IMR-90 (cell line): ENCODE measurements around the gene ORC2. TPM values are rescaled to one million over a fixed set of nuclear protein-coding genes. Genes with fewer than 3 reads are reported as not detected.

ENCODE experiments used
- ATAC-seq: fragments of 200-7000 bp; cut with Tn5 transposase; 2 replicates; pipeline ENCODE4 v1.9.1; 2020; ENCODE audit warnings: low read depth, mild to moderate bottlenecking, moderate library complexity
- BruUV-seq: library from RNA; stranded (reverse); fragments of 400-500 nt; replicated peaks from 2 replicates; lab custom pipeline; 2021; lab: Mats Ljungman, UMichigan
- CTCF ChIA-PET: fragments of 300-600 bp; formaldehyde crosslinking; extraction: SDS; loops from one replicate; lab custom pipeline; 2021; ENCODE audit warnings: antibody characterized with exemption; lab: Yijun Ruan, JAX
- POLR2A ChIA-PET: fragments of 300-600 bp; sonication (Branson Sonifier 250); formaldehyde crosslinking; loops from one replicate; lab custom pipeline; 2022; ENCODE audit warnings: antibody characterized with exemption; ENCODE audit not compliant: unreplicated experiment; lab: Charles Lee
- DNase-seq: peaks from one replicate; pipeline ENCODE4 v3.0.0; 2013
- H2AFZ ChIP-seq: replicated peaks from 2 replicates; pipeline ENCODE3; 2013; ENCODE audit warnings: low read length, mild to moderate bottlenecking; ENCODE audit not compliant: poor library complexity
- H2AK5ac ChIP-seq: 2 replicates; pipeline ENCODE4 v1.6.1; 2013; ENCODE audit warnings: low read depth, low read length, inconsistent platforms
- H2AK9ac ChIP-seq: replicated peaks from 2 replicates; pipeline ENCODE3; 2013; ENCODE audit warnings: mild to moderate bottlenecking, low read depth, low read length, moderate library complexity; ENCODE audit not compliant: poor library complexity
- H2BK120ac ChIP-seq: 2 replicates; pipeline ENCODE4 v1.6.1; 2013; ENCODE audit warnings: low read depth, low read length, inconsistent platforms
- H2BK15ac ChIP-seq: 3 replicates; pipeline ENCODE4 v1.6.1; 2013; ENCODE audit warnings: low read depth, low read length, inconsistent platforms
- H2BK20ac ChIP-seq: 2 replicates; pipeline ENCODE4 v1.6.1; 2013; ENCODE audit warnings: low read depth, mild to moderate bottlenecking, inconsistent platforms, low read length, moderate library complexity
- H2BK5ac ChIP-seq: 2 replicates; pipeline ENCODE4 v1.6.1; 2013; ENCODE audit warnings: mild to moderate bottlenecking, low read depth, low read length, inconsistent platforms; ENCODE audit not compliant: poor library complexity, severe bottlenecking
- H3K14ac ChIP-seq: replicated peaks from 2 replicates; pipeline ENCODE4 v1.6.1; 2013; ENCODE audit warnings: low read depth, low read length, inconsistent platforms
- H3K18ac ChIP-seq: 2 replicates; pipeline ENCODE4 v1.6.1; 2013; ENCODE audit warnings: low read depth, low read length, control low read depth
- H3K23ac ChIP-seq: 2 replicates; pipeline ENCODE4 v1.6.1; 2013; ENCODE audit warnings: low read depth, low read length, inconsistent platforms
- H3K27ac ChIP-seq: 2 replicates; pipeline ENCODE4 v1.5.1; 2013; ENCODE audit warnings: mild to moderate bottlenecking, control low read depth, low read length; ENCODE audit not compliant: insufficient read depth
- H3K27me3 ChIP-seq: 2 replicates; pipeline ENCODE4 v1.6.1; 2013; ENCODE audit warnings: low read length; ENCODE audit not compliant: control insufficient read depth, insufficient read depth
- H3K36me3 ChIP-seq: 2 replicates; pipeline ENCODE4 v1.6.1; 2013; ENCODE audit warnings: low read length, mixed read lengths; ENCODE audit not compliant: control insufficient read depth, insufficient read depth
- H3K4ac ChIP-seq: 2 replicates; pipeline ENCODE4 v1.6.1; 2013; ENCODE audit warnings: low read depth, low read length, inconsistent platforms
- H3K4me1 ChIP-seq: 2 replicates; pipeline ENCODE4 v1.6.1; 2013; ENCODE audit warnings: low read length, mixed read lengths; ENCODE audit not compliant: control insufficient read depth, insufficient read depth
- H3K4me2 ChIP-seq: 2 replicates; pipeline ENCODE4 v1.6.1; 2013; ENCODE audit warnings: low read depth, mild to moderate bottlenecking, control low read depth, low read length, moderate library complexity
- H3K4me3 ChIP-seq: 2 replicates; pipeline ENCODE4 v1.5.1; 2013; ENCODE audit warnings: low read depth, mild to moderate bottlenecking, control low read depth, low read length, moderate library complexity; ENCODE audit not compliant: insufficient read depth
- H3K56ac ChIP-seq: 2 replicates; pipeline ENCODE4 v1.6.1; 2013; ENCODE audit warnings: low read length, inconsistent platforms; ENCODE audit not compliant: insufficient read depth; ENCODE audit errors: extremely low read depth
- H3K79me1 ChIP-seq, 2 experiments: 2 replicates each; pipeline ENCODE4 v1.6.1; 2013; ENCODE audit warnings: low read length in 2 of 2, inconsistent platforms in 1 of 2, low read depth in 1 of 2
- H3K9ac ChIP-seq: 2 replicates; pipeline ENCODE4 v1.6.1; 2013; ENCODE audit warnings: low read depth, low read length, control low read depth
- H3K9me1 ChIP-seq: 2 replicates; pipeline ENCODE4 v1.6.1; 2013; ENCODE audit warnings: low read length, inconsistent platforms; ENCODE audit not compliant: insufficient read depth
- H3K9me3 ChIP-seq: 2 replicates; pipeline ENCODE4 v1.6.1; 2013; ENCODE audit warnings: low read length; ENCODE audit not compliant: control insufficient read depth, insufficient read depth
- H4K20me1 ChIP-seq: 2 replicates; pipeline ENCODE4 v1.6.1; 2013; ENCODE audit warnings: low read length, inconsistent platforms; ENCODE audit not compliant: insufficient read depth
- H4K5ac ChIP-seq: 2 replicates; pipeline ENCODE4 v1.6.1; 2013; ENCODE audit warnings: mild to moderate bottlenecking, low read depth, low read length, control low read depth
- H4K8ac ChIP-seq, 2 experiments: 2 replicates each; pipeline ENCODE4 v1.6.1; 2013; ENCODE audit warnings: low read depth in 2 of 2, low read length in 2 of 2, control low read depth in 1 of 2, inconsistent platforms in 1 of 2
- H4K91ac ChIP-seq: 2 replicates; pipeline ENCODE4 v1.6.1; 2013; ENCODE audit warnings: low read depth, low read length, inconsistent platforms; ENCODE audit not compliant: insufficient read depth
- BHLHE40 ChIP-seq: fragments of 150-350 bp; IDR thresholded peaks from 2 replicates; pipeline ENCODE4 v1.6.1; 2016; ENCODE audit warnings: mild to moderate bottlenecking, low read depth, low read length
- CHD1 ChIP-seq: IDR thresholded peaks from 2 replicates; pipeline ENCODE4 v1.6.1; 2012; ENCODE audit warnings: low read depth, low read length, improper control_type of control experiment
- ELK1 ChIP-seq: fragments of 150-350 bp; IDR thresholded peaks from 2 replicates; pipeline ENCODE4 v1.6.1; 2016; ENCODE audit warnings: low read depth, mild to moderate bottlenecking, low read length, moderate library complexity, borderline replicate concordance
- FOS ChIP-seq: fragments of 150-350 bp; IDR thresholded peaks from 2 replicates; pipeline ENCODE4 v1.6.1; 2016; ENCODE audit warnings: low read depth, low read length
- MAFK ChIP-seq: IDR thresholded peaks from 2 replicates; pipeline ENCODE4 v1.6.1; 2012; ENCODE audit warnings: low read depth, low read length, improper control_type of control experiment
- MXI1 ChIP-seq: IDR thresholded peaks from 2 replicates; pipeline ENCODE4 v1.6.1; 2012; ENCODE audit warnings: low read depth, mild to moderate bottlenecking, low read length, moderate library complexity, borderline replicate concordance
- NFE2L2 ChIP-seq: fragments of 150-350 bp; IDR thresholded peaks from 2 replicates; pipeline ENCODE4 v1.6.1; 2016; ENCODE audit warnings: low read depth, mild to moderate bottlenecking, low read length
- POLR2A ChIP-seq: IDR thresholded peaks from 2 replicates; pipeline ENCODE4 v1.6.1; 2012; ENCODE audit warnings: mild to moderate bottlenecking, low read depth, low read length
- RCOR1 ChIP-seq: IDR thresholded peaks from 2 replicates; pipeline ENCODE4 v1.6.1; 2012; ENCODE audit warnings: mild to moderate bottlenecking, low read length, improper control_type of control experiment; ENCODE audit not compliant: insufficient replicate concordance
- RFX5 ChIP-seq: IDR thresholded peaks from 2 replicates; pipeline ENCODE4 v1.8.0; 2012; ENCODE audit warnings: low read depth, mild to moderate bottlenecking, low read length, moderate library complexity
- SMC3 ChIP-seq: fragments of 150-350 bp; IDR thresholded peaks from 2 replicates; pipeline ENCODE4 v1.6.1; 2016; ENCODE audit warnings: low read depth, mild to moderate bottlenecking, antibody characterized with exemption, low read length, moderate library complexity
- USF2 ChIP-seq: fragments of 150-350 bp; IDR thresholded peaks from 2 replicates; pipeline ENCODE4 v1.6.1; 2017; ENCODE audit warnings: mild to moderate bottlenecking, antibody characterized with exemption, low read length, low read depth
- WGBS, 2 experiments: methylation state at CpG; one replicate each; pipeline versions ENCODE4 v1.1.5 to v1.1.7; 2013; ENCODE audit warnings: missing lambda C conversion rate in 2 of 2; ENCODE audit not compliant: insufficient read length in 1 of 2; ENCODE audit errors: extremely low coverage in 2 of 2; 5-methylcytosine and 5-hydroxymethylcytosine counted together
- dilution Hi-C: fragments of 300-500 bp; cut with HindIII; formaldehyde crosslinking; loops from one replicate; pipeline ENCODE4 v1.14.3; 2018; ENCODE audit warnings: low sequenced_read_pairs; ENCODE audit not compliant: unreplicated experiment
- in situ Hi-C: fragments of 300-500 bp; cut with MboI; formaldehyde crosslinking; loops from 3 replicates; pipeline ENCODE4 v1.14.3; 2019; ENCODE audit warnings: low sequenced_read_pairs, inconsistent platforms, mixed read lengths
- intact Hi-C: fragments of 100-400 bp; cut with micrococcal nuclease; formaldehyde crosslinking; loops from 2 replicates; pipeline ENCODE4 v1.10.0; 2022
- polyA plus RNA-seq, 3 experiments: library from polyadenylated mRNA; depleted of rRNA; stranded (reverse); fragments of >200 nt; gene quantifications; 2 replicates each; pipeline ENCODE4 v1.2.3, GENCODE V29; 2012; ENCODE audit warnings: low replicate concordance in 1 of 3
- total RNA-seq: library from RNA; depleted of rRNA; stranded (reverse); fragments of >200 nt; gene quantifications from 2 replicates; pipeline ENCODE4 v1.2.3, GENCODE V29; 2012

ORC2 gene
- total and polyA plus RNA-seq, 2 of the 4 experiments (the other 2 are of a cell fraction): 4.4 to 10.0 TPM

- Histone ChIP-seq H2AK5ac (peak overlapping the region; percentile 73), H3K56ac (no peak overlapping the region), H3K79me1 (peaks cover 17 to 55% of the 10 kb centered on the region in 2 experiments), H3K23ac (peak overlapping the region; percentile 14; the same call in 1 of the 2 replicates), H3K4me3 (peak overlapping the region; percentile 90), H3K14ac (peak overlapping the region; percentile 47), H3K18ac (no peak overlapping the region), H2BK120ac (no peak overlapping the region), H2AFZ (no peak overlapping the region), H3K4me1 (peaks cover 6% of the 10 kb centered on the region; the same call in 1 of the 2 replicates), H2AK9ac (no peak overlapping the region), H3K27ac (no peak overlapping the region), H3K4me2 (peak overlapping the region; percentile 67), H4K20me1 (no peaks in the 10 kb centered on the region), H3K4ac (no peak overlapping the region; the same call in 1 of the 2 replicates), H3K9me1 (peaks cover 6% of the 10 kb centered on the region; the same call in 1 of the 2 replicates), H2BK5ac (no peak overlapping the region), H4K5ac (peak overlapping the region; percentile 70), H3K27me3 (no peaks in the 10 kb centered on the region), H4K8ac (peak overlapping the region; percentile 61 to 97), H3K36me3 (no peaks in the 10 kb centered on the region), H4K91ac (no peak overlapping the region), H3K9me3 (no peaks in the 10 kb centered on the region), H2BK15ac (no peak overlapping the region), H3K9ac (peak overlapping the region; percentile 77; the same call in 1 of the 2 replicates), H2BK20ac (no peak overlapping the region)
- in situ Hi-C loops (no loop called here), intact Hi-C loops (loop anchor here (5.0 kb wide), 1 partner anchor 103 kb away; no protein-coding TSS in a partner anchor), dilution Hi-C loops (no loop called here)
- ATAC-seq (no peak), DNase-seq (no peak)
- POLR2A ChIA-PET: no interaction called here
- TF ChIP-seq RCOR1 (no peak), POLR2A (no peak), ELK1 (no peak), MAFK (no peak), CHD1 (no peak), FOS (no peak), MXI1 (no peak), NFE2L2 (no peak), USF2 (no peak), BHLHE40 (no peak), RFX5 (no peak), SMC3 (no peak)
- CTCF ChIA-PET: no interaction called here
- BruUV-seq: no TSS peak
- 83% methylated on average over 1 of the region's 6 CpGs; no CpG with 5 or more reads in 1 of the 2 experiments for WGBS, 2 experiments
Observed at GRCh38 chr2:200964498-200964897, 1.0 kb upstream of the ORC2 start.
